ENCODE results near the gene EFNA5.
"Not testable (repeated sequence)": the region's sequence is repeated elsewhere in the genome, so short reads cannot be mapped to it uniquely, and the experiment has no call there.

The EFNA5 gene

GRCh38 chr5:107352576-107352975, 318.2 kb downstream of the EFNA5 start:
- no peak for DNase-seq (ENCODE audit: low read depth)
- no peak for TF ChIP-seq CTCF (IDR thresholded peaks at IDR 0.05; ENCODE audit: low read depth, low read length, missing control alignments)
- no peak overlapping the region for H3K4me3 ChIP-seq (ENCODE audit: low read depth, low read length)

- not testable (repeated sequence) for H3K4me3 ChIP-seq (ENCODE audit: low read depth, low read length); DNase-seq (ENCODE audit: low read depth)
Observed at GRCh38 chr5:107346580-107346979, 324.2 kb downstream of the EFNA5 start.

- DNase-seq (ENCODE audit: low read depth) = no peak
- H3K4me3 ChIP-seq (ENCODE audit: low read depth, low read length) = no peak overlapping the region
- TF ChIP-seq CTCF (IDR thresholded peaks at IDR 0.05; ENCODE audit: low read depth, low read length, missing control alignments) = no peak
Observed at GRCh38 chr5:107342371-107342770, 328.4 kb downstream of the EFNA5 start.

GRCh38 chr5:107341376-107342084, 329.2 kb downstream of the EFNA5 start:
- H3K4me3 ChIP-seq (ENCODE audit: low read depth, low read length) = no peak overlapping the region
- no peak for TF ChIP-seq CTCF (IDR thresholded peaks at IDR 0.05; ENCODE audit: low read depth, low read length, missing control alignments)
- DNase-seq (ENCODE audit: low read depth) = no peak

- no peak for TF ChIP-seq CTCF (IDR thresholded peaks at IDR 0.05; ENCODE audit: low read depth, low read length, missing control alignments)
- DNase-seq (ENCODE audit: low read depth) = no peak
- H3K4me3 ChIP-seq (ENCODE audit: low read depth, low read length) = no peak overlapping the region
Observed at GRCh38 chr5:107340631-107341030, 330.1 kb downstream of the EFNA5 start.

- no peak for TF ChIP-seq CTCF (IDR thresholded peaks at IDR 0.05; ENCODE audit: low read depth, low read length, missing control alignments)
- H3K4me3 ChIP-seq (ENCODE audit: low read depth, low read length) = no peak overlapping the region
- no peak for DNase-seq (ENCODE audit: low read depth)
Observed at GRCh38 chr5:107338335-107338734, 332.4 kb downstream of the EFNA5 start.

GRCh38 chr5:107337281-107337680, 333.5 kb downstream of the EFNA5 start:
- no peak for TF ChIP-seq CTCF (IDR thresholded peaks at IDR 0.05; ENCODE audit: low read depth, low read length, missing control alignments)
- no peak overlapping the region for H3K4me3 ChIP-seq (ENCODE audit: low read depth, low read length)
- DNase-seq (ENCODE audit: low read depth) = no peak

Measured in GM12864 (cell line).